AG09319 (cell line): ENCODE results near the gene DIMT1.

Source experiments
- DNase-seq: peaks from one replicate; pipeline ENCODE4 v3.0.0-alpha.2; 2010; ENCODE audit warnings: low read depth; ENCODE audit errors: extremely low read depth
- TF ChIP-seq, protein P1 (sequence below): IDR thresholded peaks from 2 replicates; pipeline ENCODE4 v1.5.1; 2011; ENCODE audit warnings: low read depth, mild to moderate bottlenecking, inconsistent platforms, low read length, moderate library complexity

DIMT1 gene

DNA sequence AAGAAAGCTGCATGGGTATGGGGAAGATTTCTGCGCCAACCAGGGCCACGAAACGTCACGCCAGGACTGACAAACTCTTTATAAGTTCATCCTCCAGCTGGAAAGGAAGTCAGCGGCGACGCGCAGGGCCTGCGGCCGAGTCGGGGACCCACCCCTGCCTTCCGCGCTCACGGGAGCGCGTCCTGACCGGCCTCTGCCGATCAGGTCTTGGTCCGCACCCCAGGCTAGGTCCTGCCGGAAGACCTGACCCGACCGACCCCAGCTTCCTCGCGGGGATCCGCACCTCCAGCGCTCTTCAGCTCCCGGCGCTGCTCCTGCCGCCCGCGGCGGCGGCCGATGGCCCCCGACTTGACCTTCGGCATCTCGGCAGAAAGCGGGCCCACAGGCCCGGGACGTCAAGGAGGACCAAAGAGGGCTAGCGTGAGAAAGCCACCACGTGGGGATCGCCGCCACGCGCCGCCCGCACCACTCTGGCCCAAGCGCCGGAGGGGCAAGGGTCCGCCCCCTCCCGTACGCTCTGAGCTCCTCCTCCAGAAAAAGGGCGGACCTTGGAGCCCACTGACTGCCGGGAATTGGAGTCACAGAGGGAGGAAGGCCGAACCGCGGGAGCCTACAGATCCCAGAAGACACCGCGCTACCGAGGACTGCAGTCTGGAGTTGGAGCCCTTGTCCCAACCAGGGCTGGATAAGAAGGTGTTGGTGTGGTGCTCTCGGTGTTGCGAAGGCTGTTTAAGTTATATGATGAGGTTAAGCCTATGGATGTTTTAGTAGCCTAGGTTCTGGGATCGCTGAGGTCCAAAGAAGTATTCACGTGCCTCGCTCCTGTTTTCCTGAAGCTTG is at the start of gene DIMT1:
Gene DIMT1 (minus strand): TSS at position 495 of the 840 bp plus-strand sequence. CDS start 133 bp downstream, at position 362.
- peak; percentile 92 for DNase-seq
- TF ChIP-seq, protein P1, sequence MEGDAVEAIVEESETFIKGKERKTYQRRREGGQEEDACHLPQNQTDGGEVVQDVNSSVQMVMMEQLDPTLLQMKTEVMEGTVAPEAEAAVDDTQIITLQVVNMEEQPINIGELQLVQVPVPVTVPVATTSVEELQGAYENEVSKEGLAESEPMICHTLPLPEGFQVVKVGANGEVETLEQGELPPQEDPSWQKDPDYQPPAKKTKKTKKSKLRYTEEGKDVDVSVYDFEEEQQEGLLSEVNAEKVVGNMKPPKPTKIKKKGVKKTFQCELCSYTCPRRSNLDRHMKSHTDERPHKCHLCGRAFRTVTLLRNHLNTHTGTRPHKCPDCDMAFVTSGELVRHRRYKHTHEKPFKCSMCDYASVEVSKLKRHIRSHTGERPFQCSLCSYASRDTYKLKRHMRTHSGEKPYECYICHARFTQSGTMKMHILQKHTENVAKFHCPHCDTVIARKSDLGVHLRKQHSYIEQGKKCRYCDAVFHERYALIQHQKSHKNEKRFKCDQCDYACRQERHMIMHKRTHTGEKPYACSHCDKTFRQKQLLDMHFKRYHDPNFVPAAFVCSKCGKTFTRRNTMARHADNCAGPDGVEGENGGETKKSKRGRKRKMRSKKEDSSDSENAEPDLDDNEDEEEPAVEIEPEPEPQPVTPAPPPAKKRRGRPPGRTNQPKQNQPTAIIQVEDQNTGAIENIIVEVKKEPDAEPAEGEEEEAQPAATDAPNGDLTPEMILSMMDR = no peak

DNA sequence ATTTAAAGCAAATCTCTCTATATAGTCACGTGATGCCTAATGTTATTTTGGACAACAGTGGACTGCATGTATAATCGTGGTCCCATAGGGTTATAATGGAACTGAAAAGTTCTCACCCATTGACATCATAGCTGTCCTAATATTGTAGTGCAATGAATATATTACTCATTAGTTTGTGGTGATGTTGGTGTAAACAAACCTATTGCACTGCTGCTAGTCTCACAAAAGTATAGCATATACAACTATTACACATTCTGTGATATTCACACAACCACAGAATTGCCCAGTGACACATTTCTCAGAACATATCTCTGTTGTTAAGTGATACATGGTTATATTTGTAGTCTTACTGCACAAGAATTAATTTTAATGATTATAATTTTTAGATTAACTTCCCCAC is 46.6 kb upstream of the DIMT1 start:
- TF ChIP-seq, protein P1 = no peak
- no peak for DNase-seq

DNA sequence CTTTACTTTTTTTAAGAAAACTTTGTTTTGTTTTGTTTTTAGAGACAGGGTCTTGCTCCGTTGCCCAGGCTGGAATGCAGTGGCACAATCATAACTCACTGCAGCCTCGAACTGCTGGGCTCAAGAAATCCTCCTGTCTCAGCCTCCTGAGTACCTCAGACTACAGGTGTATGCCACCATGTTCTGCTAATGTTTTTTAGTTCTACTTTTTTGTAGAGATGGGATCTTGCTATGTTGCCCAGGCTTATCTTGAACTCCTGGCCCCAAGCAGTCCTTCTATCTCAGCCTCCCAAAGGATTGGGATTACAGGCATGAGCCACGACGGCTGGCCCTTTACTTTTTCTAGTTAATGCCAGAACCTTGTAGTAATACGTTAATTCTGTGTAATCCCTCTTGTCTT is 44.8 kb upstream of the DIMT1 start:
- TF ChIP-seq, protein P1 = no peak
- no peak for DNase-seq

DNA sequence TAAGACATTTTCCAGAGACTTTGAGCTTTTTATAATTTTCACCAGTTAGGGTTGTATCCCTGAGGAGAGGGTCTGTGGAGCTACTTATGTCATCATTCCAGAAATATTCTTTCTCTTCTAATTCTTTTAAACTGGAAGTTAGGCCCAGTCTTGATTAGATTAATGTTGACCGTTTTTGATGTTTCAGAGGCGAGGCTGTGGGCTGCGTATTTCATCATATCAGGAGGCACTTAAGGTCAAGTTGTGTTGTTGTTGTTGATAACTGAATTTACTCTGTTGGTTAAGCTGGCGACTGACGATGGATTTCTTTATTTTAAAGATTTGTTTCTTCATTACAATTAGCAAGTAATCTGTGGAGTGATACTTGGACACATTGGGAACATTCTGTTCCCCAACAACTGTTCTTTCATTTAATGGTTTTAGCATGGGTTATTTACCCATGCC is 28.9 kb upstream of the DIMT1 start:
- TF ChIP-seq, protein P1 = no peak
- no peak for DNase-seq

DNA sequence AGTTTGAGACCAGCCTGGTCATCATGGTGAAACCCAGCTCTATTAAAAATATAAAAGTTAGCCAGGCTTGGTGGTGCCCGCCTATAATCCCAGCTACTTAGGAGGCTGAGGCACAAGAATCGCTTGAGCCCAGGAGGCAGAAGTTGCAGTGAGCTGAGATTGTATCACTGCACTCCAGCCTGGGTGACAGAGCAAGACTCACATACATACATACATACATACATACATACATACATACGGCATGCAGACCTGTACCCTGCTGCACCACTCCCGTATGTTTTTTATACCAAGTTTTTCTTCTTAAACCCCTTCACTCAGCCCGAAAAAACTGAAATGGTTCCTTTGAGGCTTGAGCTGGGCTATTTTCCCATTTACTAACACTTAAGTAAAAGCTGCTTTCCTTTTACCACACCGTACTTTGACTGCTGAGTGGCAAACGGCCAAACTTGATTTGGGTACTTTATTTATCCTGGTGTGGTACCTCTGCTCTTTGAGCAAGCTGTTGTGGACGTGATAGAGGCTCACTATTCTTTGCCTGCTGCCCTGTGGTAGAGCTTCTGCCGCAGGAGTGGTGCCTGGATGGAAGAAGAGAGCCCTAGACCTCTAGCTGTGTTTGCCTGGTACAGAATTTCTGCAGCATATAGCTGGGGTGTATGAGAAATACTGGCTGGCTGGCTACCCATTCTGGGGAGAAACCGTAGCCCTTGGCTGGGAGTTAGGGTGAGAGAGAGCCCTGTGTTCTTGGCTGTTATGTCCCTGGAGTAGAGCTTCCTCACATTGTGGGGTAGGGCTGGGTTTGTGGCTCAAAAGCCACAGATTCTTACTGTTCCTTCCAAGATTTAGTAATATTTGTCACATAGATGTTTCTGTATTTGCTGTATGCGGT is 28.3 kb upstream of the DIMT1 start:
- DNase-seq = no peak
- TF ChIP-seq, protein P1 = no peak

DNA sequence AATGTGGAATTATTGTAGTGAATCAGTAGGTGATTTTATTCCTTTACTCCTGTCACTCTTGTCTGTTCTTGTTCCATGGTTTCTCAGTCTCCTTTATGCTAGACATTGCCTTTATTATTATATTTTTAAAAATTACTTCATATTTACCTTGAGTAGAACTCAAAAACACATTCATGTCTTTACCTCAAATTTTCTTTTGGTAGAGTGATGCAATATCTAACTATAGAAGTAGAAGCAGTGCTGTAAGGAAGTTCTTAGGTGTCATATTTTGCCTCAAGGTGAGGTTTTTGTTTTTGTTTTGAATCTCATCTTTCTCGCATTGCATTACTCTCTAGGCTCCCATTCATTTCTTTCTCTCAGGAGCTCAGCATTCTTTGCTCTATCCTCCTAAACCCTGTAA is 21.1 kb upstream of the DIMT1 start:
- no peak for DNase-seq

More for the DNA sequence above, 21.1 kb upstream of the DIMT1 start:
- TF ChIP-seq, protein P1 = no peak
